ENCODE data around the gene CLSTN2. TPM values are rescaled to one million over a fixed set of nuclear protein-coding genes. Genes with fewer than 3 reads are reported as not detected.

Gene CLSTN2
- total and polyA plus RNA-seq, 2 of the 4 experiments (the other 2 are of a cell fraction): under 0.01 to 0.07 TPM

DNA sequence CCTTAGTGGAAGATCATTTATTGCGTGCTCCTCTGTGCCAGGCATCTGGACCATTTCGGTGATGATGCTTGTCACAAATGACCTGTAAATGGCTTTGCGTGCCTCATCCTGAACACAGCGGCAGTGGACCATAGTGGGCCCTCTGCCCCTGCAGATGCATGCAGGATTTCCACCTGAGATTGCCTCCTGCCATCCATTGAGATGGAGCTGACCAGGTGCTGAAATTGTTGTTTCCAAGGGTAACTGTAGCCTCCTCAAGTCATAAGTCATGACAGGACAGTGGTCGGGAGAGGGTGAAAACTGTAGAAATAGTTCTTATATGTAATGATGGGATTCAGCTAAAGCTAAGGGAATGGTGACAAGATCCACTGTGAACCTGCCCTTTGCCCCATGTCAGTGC is 35.5 kb downstream of the CLSTN2 start:
- no peak overlapping the region for H3K4ac ChIP-seq (ENCODE audit: low read depth, low read length)
- no peak overlapping the region for H3K23ac ChIP-seq (ENCODE audit: low read depth, low read length)
- H2BK15ac ChIP-seq (ENCODE audit: low read depth, low read length): no peak overlapping the region
- H2BK20ac ChIP-seq (ENCODE audit: low read depth, low read length): no peak overlapping the region
- no peak overlapping the region for H2AFZ ChIP-seq (replicated peaks; ENCODE audit: low read length, poor library complexity)
- intact Hi-C loops (cut with micrococcal nuclease) (no loop called here), dilution Hi-C loops (cut with HindIII; ENCODE audit: low sequenced_read_pairs, unreplicated experiment) (no loop called here), in situ Hi-C loops (cut with MboI; ENCODE audit: low sequenced_read_pairs) (no loop called here)
- DNase-seq (no peak), ATAC-seq (ENCODE audit: low read depth) (no peak)
- H3K36me3 ChIP-seq (ENCODE audit: control insufficient read depth, insufficient read depth, low read length): no peaks in the 10 kb centered on the region
- H3K79me1 ChIP-seq (ENCODE audit: low read depth in 1 of 2, low read length in 2 of 2): no peaks in the 10 kb centered on the region
- H2AK9ac ChIP-seq (replicated peaks; ENCODE audit: low read depth, low read length, poor library complexity): no peak overlapping the region
- no peak overlapping the region for H3K56ac ChIP-seq (ENCODE audit: extremely low read depth, insufficient read depth, low read length)
- no peak overlapping the region for H2BK5ac ChIP-seq (ENCODE audit: low read depth, low read length, poor library complexity, severe bottlenecking)
- H2AK5ac ChIP-seq (ENCODE audit: low read depth, low read length): no peak overlapping the region
- CTCF ChIA-PET: no interaction called here
- BruUV-seq (replicated peaks): no TSS peak
- H3K9ac ChIP-seq (ENCODE audit: low read depth, low read length): no peak overlapping the region
- H3K9me3 ChIP-seq (ENCODE audit: control insufficient read depth, insufficient read depth, low read length): no peaks in the 10 kb centered on the region
- no peaks in the 10 kb centered on the region for H3K4me1 ChIP-seq (ENCODE audit: control insufficient read depth, insufficient read depth, low read length)
- no peak overlapping the region for H4K91ac ChIP-seq (ENCODE audit: insufficient read depth, low read depth, low read length)
- TF ChIP-seq, protein P1, sequence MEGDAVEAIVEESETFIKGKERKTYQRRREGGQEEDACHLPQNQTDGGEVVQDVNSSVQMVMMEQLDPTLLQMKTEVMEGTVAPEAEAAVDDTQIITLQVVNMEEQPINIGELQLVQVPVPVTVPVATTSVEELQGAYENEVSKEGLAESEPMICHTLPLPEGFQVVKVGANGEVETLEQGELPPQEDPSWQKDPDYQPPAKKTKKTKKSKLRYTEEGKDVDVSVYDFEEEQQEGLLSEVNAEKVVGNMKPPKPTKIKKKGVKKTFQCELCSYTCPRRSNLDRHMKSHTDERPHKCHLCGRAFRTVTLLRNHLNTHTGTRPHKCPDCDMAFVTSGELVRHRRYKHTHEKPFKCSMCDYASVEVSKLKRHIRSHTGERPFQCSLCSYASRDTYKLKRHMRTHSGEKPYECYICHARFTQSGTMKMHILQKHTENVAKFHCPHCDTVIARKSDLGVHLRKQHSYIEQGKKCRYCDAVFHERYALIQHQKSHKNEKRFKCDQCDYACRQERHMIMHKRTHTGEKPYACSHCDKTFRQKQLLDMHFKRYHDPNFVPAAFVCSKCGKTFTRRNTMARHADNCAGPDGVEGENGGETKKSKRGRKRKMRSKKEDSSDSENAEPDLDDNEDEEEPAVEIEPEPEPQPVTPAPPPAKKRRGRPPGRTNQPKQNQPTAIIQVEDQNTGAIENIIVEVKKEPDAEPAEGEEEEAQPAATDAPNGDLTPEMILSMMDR (conservative IDR thresholded peaks at IDR 0.05; ENCODE audit: low read depth, low read length): no peak
- TF ChIP-seq RCOR1 (IDR thresholded peaks at IDR 0.05; ENCODE audit: insufficient replicate concordance, low read length): no peak
- TF ChIP-seq, protein P2, sequence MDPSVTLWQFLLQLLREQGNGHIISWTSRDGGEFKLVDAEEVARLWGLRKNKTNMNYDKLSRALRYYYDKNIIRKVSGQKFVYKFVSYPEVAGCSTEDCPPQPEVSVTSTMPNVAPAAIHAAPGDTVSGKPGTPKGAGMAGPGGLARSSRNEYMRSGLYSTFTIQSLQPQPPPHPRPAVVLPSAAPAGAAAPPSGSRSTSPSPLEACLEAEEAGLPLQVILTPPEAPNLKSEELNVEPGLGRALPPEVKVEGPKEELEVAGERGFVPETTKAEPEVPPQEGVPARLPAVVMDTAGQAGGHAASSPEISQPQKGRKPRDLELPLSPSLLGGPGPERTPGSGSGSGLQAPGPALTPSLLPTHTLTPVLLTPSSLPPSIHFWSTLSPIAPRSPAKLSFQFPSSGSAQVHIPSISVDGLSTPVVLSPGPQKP (IDR thresholded peaks at IDR 0.05; ENCODE audit: borderline replicate concordance, low read depth, low read length): no peak
- no peak for TF ChIP-seq MAFK (IDR thresholded peaks at IDR 0.05; ENCODE audit: low read depth, low read length)
- TF ChIP-seq CHD1 (IDR thresholded peaks at IDR 0.05; ENCODE audit: low read depth, low read length): no peak
- no peak for TF ChIP-seq SMC3 (IDR thresholded peaks at IDR 0.05; ENCODE audit: low read depth, low read length)
- TF ChIP-seq FOS (IDR thresholded peaks at IDR 0.05; ENCODE audit: low read depth, low read length): no peak
- TF ChIP-seq, protein P3, sequence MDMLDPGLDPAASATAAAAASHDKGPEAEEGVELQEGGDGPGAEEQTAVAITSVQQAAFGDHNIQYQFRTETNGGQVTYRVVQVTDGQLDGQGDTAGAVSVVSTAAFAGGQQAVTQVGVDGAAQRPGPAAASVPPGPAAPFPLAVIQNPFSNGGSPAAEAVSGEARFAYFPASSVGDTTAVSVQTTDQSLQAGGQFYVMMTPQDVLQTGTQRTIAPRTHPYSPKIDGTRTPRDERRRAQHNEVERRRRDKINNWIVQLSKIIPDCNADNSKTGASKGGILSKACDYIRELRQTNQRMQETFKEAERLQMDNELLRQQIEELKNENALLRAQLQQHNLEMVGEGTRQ (IDR thresholded peaks at IDR 0.05; ENCODE audit: low read depth, low read length): no peak
- no peak for TF ChIP-seq RAD21 (IDR thresholded peaks at IDR 0.05; ENCODE audit: low read length)
- no peak for TF ChIP-seq RFX5 (IDR thresholded peaks at IDR 0.05; ENCODE audit: low read depth, low read length)
- no peak for TF ChIP-seq MAZ (IDR thresholded peaks at IDR 0.05; ENCODE audit: borderline replicate concordance, low read depth, low read length)
- TF ChIP-seq MXI1 (IDR thresholded peaks at IDR 0.05; ENCODE audit: borderline replicate concordance, low read depth, low read length): no peak
- POLR2A ChIA-PET (ENCODE audit: unreplicated experiment): no interaction called here
- H3K18ac ChIP-seq (ENCODE audit: low read depth, low read length): no peak overlapping the region
- no peak overlapping the region for H4K8ac ChIP-seq (ENCODE audit: low read depth in 2 of 2, low read length in 2 of 2)
- H2BK120ac ChIP-seq (ENCODE audit: low read depth, low read length): no peak overlapping the region
- 52% methylated on average over 4 of the region's 5 CpGs; no CpG with 5 or more reads in 1 of the 2 experiments for WGBS, 2 experiments (ENCODE audit: extremely low coverage in 2 of 2, insufficient read length in 1 of 2)
- no peaks in the 10 kb centered on the region for H4K20me1 ChIP-seq (ENCODE audit: insufficient read depth, low read length)
- H3K9me1 ChIP-seq (ENCODE audit: insufficient read depth, low read length): no peaks in the 10 kb centered on the region
- H3K27me3 ChIP-seq (ENCODE audit: control insufficient read depth, insufficient read depth, low read length): no peaks in the 10 kb centered on the region
- no peak overlapping the region for H3K4me3 ChIP-seq (ENCODE audit: insufficient read depth, low read depth, low read length)
- H3K27ac ChIP-seq (ENCODE audit: insufficient read depth, low read length): no peak overlapping the region
- H3K14ac ChIP-seq (replicated peaks; ENCODE audit: low read depth, low read length): no peak overlapping the region
- H4K5ac ChIP-seq (ENCODE audit: low read depth, low read length): no peak overlapping the region
- no peak overlapping the region for H3K4me2 ChIP-seq (ENCODE audit: low read depth, low read length)

Data from IMR-90 (cell line).